ENCODE data around the gene HADHB.

HADHB gene

DNA sequence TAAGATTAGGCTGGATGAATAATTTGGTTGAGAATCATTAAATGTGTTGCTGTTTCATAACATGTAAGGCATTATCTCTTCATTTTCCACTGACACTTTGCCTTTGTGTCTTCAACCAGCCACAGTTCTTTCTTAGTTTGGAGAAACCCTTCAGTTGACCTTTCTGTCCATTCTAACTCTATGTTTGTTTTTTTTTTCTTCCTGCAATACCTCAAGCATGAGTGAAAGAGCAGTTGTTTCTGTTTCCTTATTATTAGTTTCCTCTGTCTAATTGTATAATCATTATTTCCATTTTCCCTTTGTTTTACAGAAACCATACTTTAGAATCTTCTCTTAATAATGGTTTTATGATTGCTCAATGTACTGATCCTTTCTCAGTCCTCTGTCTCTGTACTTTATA, 25.6 kb downstream of the HADHB start:
- no peak for TF ChIP-seq GABPA (IDR thresholded peaks at IDR 0.05; ENCODE audit: low read depth)
- TF ChIP-seq, protein P1, sequence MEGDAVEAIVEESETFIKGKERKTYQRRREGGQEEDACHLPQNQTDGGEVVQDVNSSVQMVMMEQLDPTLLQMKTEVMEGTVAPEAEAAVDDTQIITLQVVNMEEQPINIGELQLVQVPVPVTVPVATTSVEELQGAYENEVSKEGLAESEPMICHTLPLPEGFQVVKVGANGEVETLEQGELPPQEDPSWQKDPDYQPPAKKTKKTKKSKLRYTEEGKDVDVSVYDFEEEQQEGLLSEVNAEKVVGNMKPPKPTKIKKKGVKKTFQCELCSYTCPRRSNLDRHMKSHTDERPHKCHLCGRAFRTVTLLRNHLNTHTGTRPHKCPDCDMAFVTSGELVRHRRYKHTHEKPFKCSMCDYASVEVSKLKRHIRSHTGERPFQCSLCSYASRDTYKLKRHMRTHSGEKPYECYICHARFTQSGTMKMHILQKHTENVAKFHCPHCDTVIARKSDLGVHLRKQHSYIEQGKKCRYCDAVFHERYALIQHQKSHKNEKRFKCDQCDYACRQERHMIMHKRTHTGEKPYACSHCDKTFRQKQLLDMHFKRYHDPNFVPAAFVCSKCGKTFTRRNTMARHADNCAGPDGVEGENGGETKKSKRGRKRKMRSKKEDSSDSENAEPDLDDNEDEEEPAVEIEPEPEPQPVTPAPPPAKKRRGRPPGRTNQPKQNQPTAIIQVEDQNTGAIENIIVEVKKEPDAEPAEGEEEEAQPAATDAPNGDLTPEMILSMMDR (IDR thresholded peaks at IDR 0.05; ENCODE audit: insufficient read depth, low read length): no peak
- TF ChIP-seq POLR2AphosphoS5 (IDR thresholded peaks at IDR 0.05; ENCODE audit: low read depth): no peak
- TF ChIP-seq REST (IDR thresholded peaks at IDR 0.05; ENCODE audit: insufficient replicate concordance, low read depth): no peak
- TF ChIP-seq SPI1 (IDR thresholded peaks at IDR 0.05; ENCODE audit: borderline replicate concordance, low read depth): no peak
- H3K4me3 ChIP-seq (replicated peaks; ENCODE audit: insufficient read depth, low read length): no peak overlapping the region
- no peak for DNase-seq (ENCODE audit: low read depth in 1 of 2, low spot score in 1 of 2)
- no peak overlapping the region for H3K27ac ChIP-seq (replicated peaks)
- no peaks in the 10 kb centered on the region for H3K27me3 ChIP-seq (ENCODE audit: insufficient read depth, poor library complexity, severe bottlenecking)

DNA sequence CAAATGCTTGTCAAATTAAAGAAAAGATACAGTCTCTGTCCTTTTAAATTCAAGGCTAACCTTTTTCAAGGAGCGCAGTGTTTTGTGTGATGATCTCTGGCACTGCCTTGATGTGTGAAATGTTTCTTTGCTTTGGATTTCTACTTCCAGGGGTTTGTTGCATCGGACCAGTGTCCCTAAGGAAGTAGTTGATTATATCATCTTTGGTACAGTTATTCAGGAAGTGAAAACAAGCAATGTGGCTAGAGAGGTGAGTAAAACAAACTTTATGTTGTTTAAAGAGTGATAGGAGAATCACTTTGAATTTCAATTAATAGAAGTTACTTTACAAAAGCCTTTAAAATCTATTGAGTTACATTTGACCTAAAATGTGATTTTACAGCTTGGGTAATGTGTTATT, 28.8 kb downstream of the HADHB start:
- no peaks in the 10 kb centered on the region for H3K27me3 ChIP-seq (ENCODE audit: insufficient read depth, poor library complexity, severe bottlenecking)
- no peak for DNase-seq (ENCODE audit: low read depth in 1 of 2, low spot score in 1 of 2)
- H3K4me3 ChIP-seq (replicated peaks; ENCODE audit: insufficient read depth, low read length): no peak overlapping the region
- H3K27ac ChIP-seq (replicated peaks): no peak overlapping the region
- TF ChIP-seq SPI1 (IDR thresholded peaks at IDR 0.05; ENCODE audit: borderline replicate concordance, low read depth) (no peak), GABPA (IDR thresholded peaks at IDR 0.05; ENCODE audit: low read depth) (no peak), POLR2AphosphoS5 (IDR thresholded peaks at IDR 0.05; ENCODE audit: low read depth) (no peak), REST (IDR thresholded peaks at IDR 0.05; ENCODE audit: insufficient replicate concordance, low read depth) (no peak)
- TF ChIP-seq, protein P1 (IDR thresholded peaks at IDR 0.05; ENCODE audit: insufficient read depth, low read length): no peak

GRCh38 chr2:26274058-26274613, 29.4 kb downstream of the HADHB start:
- peak in 1 of 2 experiments; percentile 61 for DNase-seq (ENCODE audit: low read depth in 1 of 2, low spot score in 1 of 2)
- Histone ChIP-seq H3K4me3 (replicated peaks; ENCODE audit: insufficient read depth, low read length) (no peak overlapping the region), H3K27ac (replicated peaks) (no peak overlapping the region), H3K27me3 (ENCODE audit: insufficient read depth, poor library complexity, severe bottlenecking) (no peaks in the 10 kb centered on the region)
- TF ChIP-seq REST (IDR thresholded peaks at IDR 0.05; ENCODE audit: insufficient replicate concordance, low read depth): no peak
- TF ChIP-seq POLR2AphosphoS5 (IDR thresholded peaks at IDR 0.05; ENCODE audit: low read depth): no peak
- no peak for TF ChIP-seq SPI1 (IDR thresholded peaks at IDR 0.05; ENCODE audit: borderline replicate concordance, low read depth)
- TF ChIP-seq GABPA (IDR thresholded peaks at IDR 0.05; ENCODE audit: low read depth): no peak
- TF ChIP-seq, protein P1 (IDR thresholded peaks at IDR 0.05; ENCODE audit: insufficient read depth, low read length): no peak
